HG03095 (cell line): Measurements from ENCODE around the gene FOXB2.
"Not testable (repeated sequence)": the region's sequence is repeated elsewhere in the genome, so short reads cannot be mapped to it uniquely, and the experiment has no call there.

Experiments used
- ATAC-seq: cut with Tn5 transposase; IDR thresholded peaks from one replicate; pipeline ENCODE4 v1.9.1; 2021; ENCODE audit warnings: moderate library complexity; ENCODE audit not compliant: unreplicated experiment

FOXB2 gene

DNA sequence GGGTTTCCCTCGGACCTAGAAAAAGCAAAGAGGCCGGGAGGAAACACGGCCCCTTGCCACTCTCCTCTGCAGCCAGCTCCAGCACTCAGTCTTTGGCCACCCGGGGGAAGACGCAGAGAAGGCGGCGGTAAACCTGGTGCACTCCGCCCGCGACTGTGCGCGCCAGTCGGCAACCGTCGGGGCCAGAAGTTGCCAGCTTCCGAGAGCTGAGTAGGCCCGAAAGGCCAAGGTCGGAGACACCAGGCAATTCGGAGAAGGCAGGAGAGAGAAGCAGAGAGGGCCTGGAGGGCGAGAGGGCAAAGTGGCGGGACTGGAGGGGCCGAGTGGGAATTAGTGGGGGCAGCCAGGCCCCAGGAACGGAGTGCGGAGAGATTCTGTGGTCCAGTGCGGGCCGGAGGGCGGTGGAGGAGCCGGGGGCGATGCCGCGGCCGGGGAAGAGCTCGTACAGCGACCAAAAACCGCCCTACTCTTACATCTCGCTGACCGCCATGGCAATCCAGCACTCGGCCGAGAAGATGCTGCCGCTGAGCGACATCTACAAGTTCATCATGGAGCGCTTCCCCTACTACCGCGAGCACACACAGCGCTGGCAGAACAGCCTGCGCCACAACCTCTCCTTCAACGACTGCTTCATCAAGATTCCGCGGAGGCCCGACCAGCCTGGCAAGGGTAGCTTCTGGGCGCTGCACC is at the start of gene FOXB2:
FOXB2 (plus strand) TSS at position 420 of the 690 bp plus-strand sequence; CDS start at position 420, 0 bp downstream.
- ATAC-seq = no peak

- no peak for ATAC-seq
Observed at GRCh38 chr9:76969716-76970115, 49.7 kb upstream of the FOXB2 start.

GRCh38 chr9:76978831-76979230 is 40.6 kb upstream of the FOXB2 start:
- not testable (repeated sequence) for ATAC-seq

DNA sequence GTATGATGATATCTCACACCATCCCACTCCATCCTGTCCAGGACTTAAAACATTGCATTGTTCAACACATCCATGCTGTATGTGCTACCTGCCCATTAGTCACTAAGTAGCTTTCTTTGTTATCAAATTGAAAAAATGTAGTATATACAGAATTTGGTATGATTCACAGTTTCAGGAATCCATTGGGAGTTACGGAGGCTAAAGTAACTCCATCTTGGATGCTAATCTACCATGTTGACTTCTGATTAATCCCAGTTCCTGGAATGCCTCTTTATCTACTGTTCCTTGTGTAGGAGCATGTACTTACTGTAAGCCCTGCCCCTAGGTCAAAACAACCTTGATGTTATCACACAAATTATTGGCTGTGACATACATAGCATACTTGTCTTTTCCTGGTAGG is 38.9 kb upstream of the FOXB2 start:
- no peak for ATAC-seq

DNA sequence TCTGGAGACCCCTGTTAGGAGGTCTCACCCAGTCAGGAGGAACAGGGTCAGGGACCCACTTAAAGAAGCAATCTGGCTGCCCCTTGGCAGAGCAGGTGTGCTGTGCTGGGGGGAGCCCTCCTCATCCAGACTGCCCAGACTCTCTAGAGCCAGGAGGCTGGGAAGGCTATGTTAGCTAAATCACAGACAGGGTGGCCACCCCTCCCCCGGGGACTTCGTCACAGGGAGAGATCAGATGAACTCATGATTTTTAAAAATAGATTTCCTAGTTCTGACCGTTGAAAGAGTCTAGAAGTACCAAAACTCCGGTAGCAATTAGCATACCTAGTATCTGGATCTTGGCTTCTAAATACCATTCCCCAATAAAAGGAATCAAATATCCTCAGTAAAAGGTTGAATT is 35.0 kb upstream of the FOXB2 start:
- no peak for ATAC-seq

DNA sequence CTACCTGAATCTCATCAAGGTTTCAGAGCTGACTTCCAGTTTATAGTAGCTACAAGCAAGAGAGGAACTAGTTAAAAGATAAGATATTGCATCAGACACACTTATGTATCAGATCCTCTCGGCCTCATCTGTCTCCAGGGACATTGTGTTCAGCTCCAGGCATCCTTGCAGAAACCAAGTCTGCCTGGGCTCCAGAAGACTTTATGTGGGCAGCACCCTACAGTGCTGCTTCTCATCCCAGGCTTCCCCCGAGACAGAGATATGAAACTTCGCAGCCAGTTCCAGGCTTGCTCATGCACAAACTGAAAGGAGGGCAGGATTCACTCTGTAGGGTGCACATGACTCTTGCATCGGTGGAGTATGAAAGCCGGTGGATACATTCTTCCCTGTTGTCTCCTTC is 33.9 kb upstream of the FOXB2 start:
- ATAC-seq = no peak

DNA sequence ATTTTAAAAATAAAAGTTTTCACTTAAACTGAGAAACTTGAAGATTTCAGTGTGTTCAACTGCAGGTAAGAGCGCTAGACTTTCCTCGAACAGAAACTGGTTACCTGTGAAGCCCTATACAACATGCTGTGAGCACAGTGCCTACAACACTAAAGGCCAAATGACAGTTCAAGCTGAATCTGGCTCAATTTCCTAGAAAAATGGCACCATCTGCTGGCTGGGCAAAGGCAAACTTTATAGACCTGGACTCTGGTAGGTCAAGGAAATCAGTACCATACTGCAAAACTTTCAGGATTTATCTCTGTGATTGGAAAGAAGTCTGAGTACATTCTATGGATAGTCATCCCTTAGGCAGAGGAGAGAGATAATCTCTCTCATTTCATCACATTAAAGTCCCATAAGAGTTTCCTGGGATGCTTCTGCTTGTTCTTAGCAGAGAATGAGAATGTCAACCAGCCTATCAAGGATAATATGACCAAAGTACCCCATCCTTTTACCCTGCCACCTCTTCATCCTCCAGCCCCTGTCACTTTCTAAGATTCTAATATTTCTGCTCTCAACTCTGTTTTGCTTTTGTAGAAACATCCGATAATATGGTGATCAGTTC is 31.8 kb upstream of the FOXB2 start:
- ATAC-seq = no peak

- no peak for ATAC-seq
Observed at GRCh38 chr9:76988941-76989340, 30.5 kb upstream of the FOXB2 start.

GRCh38 chr9:76989501-76989900 is 30.0 kb upstream of the FOXB2 start:
- no peak for ATAC-seq

DNA sequence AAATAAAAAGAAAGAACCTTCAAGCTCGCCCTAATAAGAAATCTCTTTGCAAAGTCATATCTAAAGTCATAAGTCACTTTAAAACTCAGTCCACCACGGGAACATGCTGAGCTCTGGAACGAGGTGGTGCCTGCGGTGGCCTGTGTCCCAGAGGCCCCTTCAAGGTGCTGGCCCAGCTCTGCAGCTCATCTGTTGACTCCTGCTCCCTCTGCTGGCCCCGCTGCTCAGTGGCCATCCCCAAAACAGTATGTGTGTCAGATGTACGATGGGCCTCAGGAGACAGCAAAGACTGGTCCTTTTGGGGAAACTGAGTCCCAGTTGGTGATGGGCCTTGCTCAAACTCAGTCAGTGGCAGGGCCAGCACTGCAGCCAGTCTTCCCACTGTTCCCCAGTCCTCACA is 22.8 kb upstream of the FOXB2 start:
- ATAC-seq = no peak

GRCh38 chr9:76999261-76999660 is 20.2 kb upstream of the FOXB2 start:
- ATAC-seq = no peak

GRCh38 chr9:77000330-77000729 is 19.1 kb upstream of the FOXB2 start:
- ATAC-seq = no peak

DNA sequence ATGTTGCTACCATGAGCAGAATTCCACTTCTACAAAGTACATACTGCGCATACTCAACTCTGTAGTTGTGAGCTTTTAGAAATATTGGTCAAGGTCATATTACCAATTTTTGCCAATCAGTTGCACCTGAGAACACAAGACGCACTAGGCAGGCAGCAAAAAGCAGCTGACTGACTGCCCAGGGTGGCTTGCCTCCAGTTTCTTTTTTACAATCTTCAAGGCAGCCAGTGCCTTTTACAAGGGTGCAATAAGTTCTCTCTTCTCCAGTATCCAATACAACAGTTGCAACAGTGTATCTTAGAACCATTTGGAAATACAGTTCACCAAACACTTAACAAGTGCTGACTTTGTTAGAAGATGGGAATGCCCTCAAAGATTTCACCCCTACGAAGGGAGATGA is 16.1 kb upstream of the FOXB2 start:
- ATAC-seq = no peak

DNA sequence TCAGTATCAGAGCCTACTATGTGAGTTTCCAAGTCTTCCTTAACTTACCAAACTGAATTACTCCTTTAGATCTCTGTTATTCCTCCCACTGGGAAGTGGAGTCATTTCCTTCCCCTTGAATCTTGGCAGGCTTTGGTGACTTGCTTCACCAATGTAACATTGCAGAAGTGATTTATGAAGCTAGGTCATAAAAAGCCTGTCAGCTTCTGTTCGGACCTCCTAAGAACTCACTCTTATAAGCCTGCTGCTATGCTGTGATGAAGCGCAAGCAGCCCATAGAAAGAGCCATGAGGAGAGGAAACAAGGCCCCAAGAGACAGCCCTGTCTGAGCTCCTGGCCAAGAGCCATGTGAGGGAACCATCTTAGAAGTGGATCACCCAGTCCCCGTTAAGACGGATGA is 14.2 kb upstream of the FOXB2 start:
- ATAC-seq = no peak

- no peak for ATAC-seq
Observed at GRCh38 chr9:77010527-77010926, 8.9 kb upstream of the FOXB2 start.

GRCh38 chr9:77011973-77012821 is 7.3 kb upstream of the FOXB2 start:
- ATAC-seq = peak; percentile 85

- ATAC-seq = no peak
Observed at GRCh38 chr9:77013206-77013931, 6.1 kb upstream of the FOXB2 start.

- ATAC-seq = no peak
Observed at GRCh38 chr9:77013932-77014596, 5.4 kb upstream of the FOXB2 start.

- no peak for ATAC-seq
Observed at GRCh38 chr9:77014597-77015263, 4.7 kb upstream of the FOXB2 start.
